Heart left ventricle (tissue), 16 donors: ENCODE data around the gene PHACTR1. TPM values are rescaled to one million over a fixed set of nuclear protein-coding genes. Genes with fewer than 3 reads are reported as not detected.

ENCODE experiments used
- ATAC-seq, 4 donors: fragments of 200-7000 bp; cut with Tn5 transposase; one replicate each; pipeline ENCODE4 v1.9.1; 2020 to 2022; ENCODE audit warnings: moderate library complexity in 4 of 4, mild to moderate bottlenecking in 3 of 4, moderate number of reproducible peaks in 1 of 4
- DNase-seq, 5 donors: peaks; one replicate each; pipeline ENCODE4 v3.0.0-alpha.2; 2020
- H3K27ac ChIP-seq, 12 donors: fragments of 200-600 bp; sonication (generic) in 4 of 12; one replicate each; pipeline versions ENCODE4 v1.5.0 to v1.8.0; 2016 to 2022; ENCODE audit warnings: mild to moderate bottlenecking in 2 of 12
- H3K27me3 ChIP-seq, 9 donors: fragments of 200-600 bp; sonication (generic) in 2 of 9; one replicate each; pipeline versions ENCODE4 v1.5.1 to v1.8.0; 2016 to 2022; ENCODE audit warnings: mild to moderate bottlenecking in 3 of 9
- H3K36me3 ChIP-seq, 9 donors: fragments of 200-600 bp; sonication (generic) in 2 of 9; one replicate each; pipeline versions ENCODE4 v1.5.0 to v1.8.0; 2018 to 2022; ENCODE audit warnings: mild to moderate bottlenecking in 2 of 9
- H3K4me1 ChIP-seq, 12 donors: fragments of 200-600 bp; sonication (generic) in 4 of 12; one replicate each; pipeline versions ENCODE4 v1.5.0 to v1.8.0; 2016 to 2022; ENCODE audit warnings: mild to moderate bottlenecking in 3 of 12
- H3K4me3 ChIP-seq, 12 donors: fragments of 200-600 bp; sonication (generic) in 4 of 12; one replicate each; pipeline versions ENCODE4 v1.5.0 to v1.8.0; 2017 to 2022; ENCODE audit warnings: mild to moderate bottlenecking in 9 of 12, moderate library complexity in 4 of 12
- H3K9me3 ChIP-seq, 12 donors: fragments of 200-600 bp; sonication (generic) in 4 of 12; one replicate each; pipeline versions ENCODE4 v1.5.0 to v1.8.0; 2016 to 2022; ENCODE audit warnings: mild to moderate bottlenecking in 1 of 12
- POLR2A ChIP-seq, 2 donors: fragments of 450-650 bp; IDR thresholded peaks; one replicate each; pipeline ENCODE4 v1.6.1; 2017; ENCODE audit warnings: antibody characterized with exemption in 2 of 2, mild to moderate bottlenecking in 2 of 2, moderate library complexity in 2 of 2
- WGBS, 4 donors: extraction: QIAGEN DNeasy Blood & Tissue Kit in 2 of 4; methylation state at CpG; one replicate each; pipeline versions ENCODE4 v1.1.5 to v1.1.7; 2013 to 2018; 5-methylcytosine and 5-hydroxymethylcytosine counted together
- intact Hi-C, 10 donors: fragments of 100-400 bp; cut with DNase I; formaldehyde crosslinking; loops; one replicate each; pipeline versions ENCODE4 v1.11.1 to v1.14.2; 2022
- polyA plus RNA-seq, 2 donors: library from polyadenylated mRNA; stranded (reverse); fragments of 200-250 nt; gene quantifications; one replicate each; pipeline ENCODE4 v1.2.3, GENCODE V29; 2013
- total RNA-seq, 9 donors: library from RNA; depleted of rRNA in 2 of 9; stranded (reverse); fragments of >200 nt in 2 of 9; fragmentation: NEBNext Ultra II Directional in 3 of 9; extraction: Animal tissue kit (Norgen Biotek cat#: 25700) in 3 of 9; gene quantifications; one replicate each; pipeline versions ENCODE4 v1.1.0 to v1.2.4, GENCODE V29; 2016 to 2023
- TF ChIP-seq, protein P1 (sequence below), 12 donors: fragments of 200-600 bp; sonication (generic) in 4 of 12; IDR thresholded peaks; one replicate each; pipeline versions ENCODE4 v1.5.0 to v1.8.0; 2018 to 2022; ENCODE audit warnings: antibody characterized with exemption in 12 of 12, mild to moderate bottlenecking in 5 of 12
- donor health status: ischemic (EF 13 %, LVEDD 7.1; RV severe dilation, severe dysfunction).
- donor health status: healthy with polysubstance abuse.
- donor health status: DM: no; HTN: yes; CAD: no.
- donor health status: DM: no; HTN: no; CAD: no.
- donor health status: ischemic (EF 25% LVEDD 6.9; RV normal size, moderate dysfunction).
- donor health status: ischemic (EF 25% LVEDD 5.7; RV mildly dilated, moderate dysfunction).
- donor health status: healthy.
- donor health status: DM: yes; HTN: yes; CAD: no.
- donor health status: ischemic (EF 35%, LVEDD 5.7; RV mildly dilated, moderate dysfunction).
- donor health status: nonischemic (EF 11% LVEDD 7.7; RV severe dilation, severe dysfunction).
- donor health status: DM: yes; HTN: yes; CAD: no.
- donor health status: PGD.
- donor health status: ischemic (EF 29% LVEDD 5.4; RV normal size, mild dysfunction).
- donor health status: nonischemic (EF 23%, LVEDD 6.1; RV moderate dilation, normal function).

The PHACTR1 gene
- total and polyA plus RNA-seq, 11 donors: 21.2 to 238 (median 87.4) TPM

DNA sequence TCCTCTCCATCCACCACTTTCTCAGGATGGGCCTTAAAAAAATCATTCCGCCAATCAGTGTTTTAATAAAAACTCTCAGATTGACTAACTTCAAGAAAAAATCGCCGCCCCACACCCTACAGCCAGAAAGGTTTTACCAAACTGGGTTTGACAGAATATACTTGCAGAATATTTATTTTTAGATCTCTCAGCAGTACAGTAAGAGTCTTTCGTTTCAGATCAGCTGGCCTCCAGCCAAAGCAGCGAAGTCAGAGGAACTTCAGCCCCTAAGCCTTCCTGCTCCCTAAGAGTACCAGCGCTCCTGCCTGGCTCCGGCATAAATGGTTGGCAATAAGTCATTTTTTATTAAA is 587.1 kb downstream of the PHACTR1 start:
- WGBS, 4 donors: 22 to 28% (median 26%) methylated on average over 7 of the region's 7 CpGs
- Histone ChIP-seq H3K27me3 (no peaks in the 10 kb centered on the region), H3K27ac (peak overlapping the region; percentile 17 to 88 (median 70)), H3K9me3 (no peaks in the 10 kb centered on the region), H3K36me3 (peaks cover 0 to 71% (median 52%) of the 10 kb centered on the region in 9 donors), H3K4me1 (peaks cover 0 to 42% (median 32%) of the 10 kb centered on the region in 12 donors), H3K4me3 (peak overlapping the region in 7 of 12 donors; percentile 4 to 39 (median 15))
- intact Hi-C loops: loop anchor here in 2 of 10 donors (10.0 kb wide), 2 partner anchors 289 to 389 kb away; no protein-coding TSS in a partner anchor
- ATAC-seq (peak; percentile 59 to 86 (median 80)), DNase-seq (peak; percentile 85 to 91 (median 87))
- no peak for TF ChIP-seq POLR2A (IDR thresholded peaks at IDR 0.05)
- TF ChIP-seq, protein P1, sequence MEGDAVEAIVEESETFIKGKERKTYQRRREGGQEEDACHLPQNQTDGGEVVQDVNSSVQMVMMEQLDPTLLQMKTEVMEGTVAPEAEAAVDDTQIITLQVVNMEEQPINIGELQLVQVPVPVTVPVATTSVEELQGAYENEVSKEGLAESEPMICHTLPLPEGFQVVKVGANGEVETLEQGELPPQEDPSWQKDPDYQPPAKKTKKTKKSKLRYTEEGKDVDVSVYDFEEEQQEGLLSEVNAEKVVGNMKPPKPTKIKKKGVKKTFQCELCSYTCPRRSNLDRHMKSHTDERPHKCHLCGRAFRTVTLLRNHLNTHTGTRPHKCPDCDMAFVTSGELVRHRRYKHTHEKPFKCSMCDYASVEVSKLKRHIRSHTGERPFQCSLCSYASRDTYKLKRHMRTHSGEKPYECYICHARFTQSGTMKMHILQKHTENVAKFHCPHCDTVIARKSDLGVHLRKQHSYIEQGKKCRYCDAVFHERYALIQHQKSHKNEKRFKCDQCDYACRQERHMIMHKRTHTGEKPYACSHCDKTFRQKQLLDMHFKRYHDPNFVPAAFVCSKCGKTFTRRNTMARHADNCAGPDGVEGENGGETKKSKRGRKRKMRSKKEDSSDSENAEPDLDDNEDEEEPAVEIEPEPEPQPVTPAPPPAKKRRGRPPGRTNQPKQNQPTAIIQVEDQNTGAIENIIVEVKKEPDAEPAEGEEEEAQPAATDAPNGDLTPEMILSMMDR (IDR thresholded peaks at IDR 0.05): no peak

DNA sequence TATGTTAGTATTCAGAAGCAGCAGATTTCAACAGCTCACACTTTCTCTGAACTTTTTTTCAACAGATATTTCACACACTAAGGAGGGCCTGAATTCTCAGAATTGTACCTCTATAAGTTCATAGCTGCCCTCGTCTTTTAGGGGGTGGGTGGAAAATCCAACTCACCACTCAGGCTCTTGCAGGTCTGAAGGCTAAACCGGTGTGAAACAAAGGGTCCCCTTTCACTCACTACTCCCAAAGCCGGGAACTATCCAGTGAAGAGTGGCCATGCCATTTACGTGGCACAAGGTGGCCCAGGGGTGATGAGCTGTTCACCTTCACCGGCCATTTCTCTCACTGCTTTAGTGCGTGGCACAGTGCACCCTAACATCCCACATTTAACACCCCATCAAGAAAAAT is 587.5 kb downstream of the PHACTR1 start:
- H3K36me3 ChIP-seq: peaks cover 0 to 73% (median 55%) of the 10 kb centered on the region in 9 donors
- H3K4me3 ChIP-seq: peak overlapping the region in 6 of 12 donors; percentile 4 to 39 (median 13)
- 52 to 62% (median 62%) methylated on average over 6 of the region's 6 CpGs for WGBS, 4 donors
- H3K9me3 ChIP-seq: no peaks in the 10 kb centered on the region
- intact Hi-C loops: loop anchor here in 2 of 10 donors (10.0 kb wide), 2 partner anchors 289 to 389 kb away; no protein-coding TSS in a partner anchor
- no peaks in the 10 kb centered on the region for H3K27me3 ChIP-seq
- ATAC-seq (no peak), DNase-seq (no peak)
- peaks cover 0 to 47% (median 33%) of the 10 kb centered on the region in 12 donors for H3K4me1 ChIP-seq
- TF ChIP-seq, protein P1 (IDR thresholded peaks at IDR 0.05): no peak
- TF ChIP-seq POLR2A (IDR thresholded peaks at IDR 0.05): no peak
- peak overlapping the region in 10 of 12 donors; percentile 17 to 88 (median 71) for H3K27ac ChIP-seq

DNA sequence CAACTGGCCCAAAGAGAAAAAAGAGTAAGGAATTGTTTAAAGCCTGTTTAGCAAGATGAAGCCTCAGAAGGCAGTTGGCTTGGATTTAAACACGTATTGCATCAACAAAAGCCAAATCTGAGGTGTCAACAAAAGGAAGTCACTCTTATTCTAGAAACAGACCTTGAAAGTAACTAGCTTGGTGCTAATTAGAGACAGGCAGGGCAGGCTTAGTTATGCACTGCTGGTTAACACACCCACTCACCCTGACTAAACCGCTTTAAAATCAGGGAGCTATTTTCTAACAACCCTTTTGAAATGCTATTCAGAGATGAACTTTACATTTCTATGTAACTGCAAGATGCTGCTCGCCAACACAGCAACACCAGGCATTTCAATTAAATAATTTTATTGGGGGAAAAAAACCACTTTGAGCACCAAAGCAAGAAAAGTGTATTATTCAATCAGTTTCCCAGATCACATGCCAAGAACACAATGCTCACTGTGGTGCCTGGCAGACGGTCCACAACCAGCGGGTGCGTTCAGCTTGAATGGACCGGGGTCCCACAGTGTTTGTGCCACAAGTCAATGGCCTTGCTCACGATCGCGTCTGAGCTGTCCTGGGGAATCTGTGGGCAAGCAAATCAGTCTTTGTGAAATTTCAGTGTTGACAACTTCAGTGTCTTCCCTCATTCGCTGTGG is 588.2 kb downstream of the PHACTR1 start:
- H3K36me3 ChIP-seq: peaks cover 0 to 78% (median 55%) of the 10 kb centered on the region in 9 donors
- H3K9me3 ChIP-seq: no peaks in the 10 kb centered on the region
- no peak for ATAC-seq
- H3K27ac ChIP-seq: peak overlapping the region in 7 of 12 donors; percentile 17 to 83 (median 69)
- DNase-seq: no peak
- TF ChIP-seq, protein P1 (IDR thresholded peaks at IDR 0.05): no peak
- TF ChIP-seq POLR2A (IDR thresholded peaks at IDR 0.05): no peak
- WGBS, 4 donors: 89 to 92% (median 91%) methylated on average over 11 of the region's 11 CpGs
- intact Hi-C loops: loop anchor here in 2 of 10 donors (5.0 to 10.0 kb wide), 3 partner anchors 107 to 390 kb away; no protein-coding TSS in a partner anchor
- H3K4me1 ChIP-seq: peaks cover 0 to 48% (median 33%) of the 10 kb centered on the region in 12 donors
- H3K27me3 ChIP-seq: no peaks in the 10 kb centered on the region
- no peak overlapping the region for H3K4me3 ChIP-seq

DNA sequence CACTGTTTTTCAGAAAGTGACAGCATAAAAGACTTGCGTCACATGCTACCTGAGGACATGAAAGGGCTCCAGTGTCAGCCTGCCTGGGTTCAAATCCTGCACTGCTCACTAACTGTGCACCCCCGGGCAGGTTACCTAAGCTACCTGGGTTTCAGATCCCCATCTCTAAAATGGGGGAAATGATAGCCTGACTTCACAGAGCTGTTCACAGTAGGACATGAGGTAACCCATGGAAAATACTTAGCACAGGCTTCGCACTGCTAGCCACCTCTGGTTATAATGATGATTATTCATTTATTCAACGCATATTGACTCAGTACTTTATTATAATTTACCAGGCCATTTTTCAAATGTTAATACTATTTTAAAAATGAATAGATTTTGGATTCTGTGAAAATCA is 588.7 kb downstream of the PHACTR1 start:
- no peak for DNase-seq
- intact Hi-C loops: loop anchor here in 2 of 10 donors (5.0 to 10.0 kb wide), 3 partner anchors 108 to 390 kb away; no protein-coding TSS in a partner anchor
- 68 to 97% (median 87%) methylated on average over 4 of the region's 4 CpGs for WGBS, 4 donors
- peaks cover 0 to 80% (median 57%) of the 10 kb centered on the region in 9 donors for H3K36me3 ChIP-seq
- TF ChIP-seq, protein P1 (IDR thresholded peaks at IDR 0.05): no peak
- TF ChIP-seq POLR2A (IDR thresholded peaks at IDR 0.05): no peak
- peaks cover 0 to 48% (median 33%) of the 10 kb centered on the region in 12 donors for H3K4me1 ChIP-seq
- H3K27ac ChIP-seq: no peak overlapping the region
- ATAC-seq: no peak
- H3K27me3 ChIP-seq: no peaks in the 10 kb centered on the region
- no peaks in the 10 kb centered on the region for H3K9me3 ChIP-seq
- no peak overlapping the region for H3K4me3 ChIP-seq
